Measurements from ENCODE around the gene STK16. TPM values are rescaled to one million over a fixed set of nuclear protein-coding genes. Genes with fewer than 3 reads are reported as not detected.

STK16 gene
- total and polyA plus RNA-seq, 2 of the 13 experiments (the other 11 are each of a cell fraction or from before 2014, with no cell fraction given) = 28.0 to 50.9 TPM

GRCh38 chr2:219245148-219245898 lies at the start of gene STK16, which contains the start of gene GLB1L (continued):
- TF ChIP-seq, protein P1, sequence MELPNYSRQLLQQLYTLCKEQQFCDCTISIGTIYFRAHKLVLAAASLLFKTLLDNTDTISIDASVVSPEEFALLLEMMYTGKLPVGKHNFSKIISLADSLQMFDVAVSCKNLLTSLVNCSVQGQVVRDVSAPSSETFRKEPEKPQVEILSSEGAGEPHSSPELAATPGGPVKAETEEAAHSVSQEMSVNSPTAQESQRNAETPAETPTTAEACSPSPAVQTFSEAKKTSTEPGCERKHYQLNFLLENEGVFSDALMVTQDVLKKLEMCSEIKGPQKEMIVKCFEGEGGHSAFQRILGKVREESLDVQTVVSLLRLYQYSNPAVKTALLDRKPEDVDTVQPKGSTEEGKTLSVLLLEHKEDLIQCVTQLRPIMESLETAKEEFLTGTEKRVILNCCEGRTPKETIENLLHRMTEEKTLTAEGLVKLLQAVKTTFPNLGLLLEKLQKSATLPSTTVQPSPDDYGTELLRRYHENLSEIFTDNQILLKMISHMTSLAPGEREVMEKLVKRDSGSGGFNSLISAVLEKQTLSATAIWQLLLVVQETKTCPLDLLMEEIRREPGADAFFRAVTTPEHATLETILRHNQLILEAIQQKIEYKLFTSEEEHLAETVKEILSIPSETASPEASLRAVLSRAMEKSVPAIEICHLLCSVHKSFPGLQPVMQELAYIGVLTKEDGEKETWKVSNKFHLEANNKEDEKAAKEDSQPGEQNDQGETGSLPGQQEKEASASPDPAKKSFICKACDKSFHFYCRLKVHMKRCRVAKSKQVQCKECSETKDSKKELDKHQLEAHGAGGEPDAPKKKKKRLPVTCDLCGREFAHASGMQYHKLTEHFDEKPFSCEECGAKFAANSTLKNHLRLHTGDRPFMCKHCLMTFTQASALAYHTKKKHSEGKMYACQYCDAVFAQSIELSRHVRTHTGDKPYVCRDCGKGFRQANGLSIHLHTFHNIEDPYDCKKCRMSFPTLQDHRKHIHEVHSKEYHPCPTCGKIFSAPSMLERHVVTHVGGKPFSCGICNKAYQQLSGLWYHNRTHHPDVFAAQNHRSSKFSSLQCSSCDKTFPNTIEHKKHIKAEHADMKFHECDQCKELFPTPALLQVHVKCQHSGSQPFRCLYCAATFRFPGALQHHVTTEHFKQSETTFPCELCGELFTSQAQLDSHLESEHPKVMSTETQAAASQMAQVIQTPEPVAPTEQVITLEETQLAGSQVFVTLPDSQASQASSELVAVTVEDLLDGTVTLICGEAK (IDR thresholded peaks at IDR 0.05) = peak; percentile 35
- TF ChIP-seq, protein P1 (CRISPR knock-in tag; IDR thresholded peaks at IDR 0.05) = peak; percentile 90
- no peak for TF ChIP-seq HMG20A (CRISPR knock-in tag; IDR thresholded peaks at IDR 0.05; ENCODE audit: borderline replicate concordance)
- peak; percentile 97 for TF ChIP-seq KLF6 (CRISPR knock-in tag; IDR thresholded peaks at IDR 0.05)
- peak; percentile 64; the same call in 1 of the 2 replicates for TF ChIP-seq ZNF143 (CRISPR knock-in tag; IDR thresholded peaks at IDR 0.05)
- TF ChIP-seq ZNF292 (CRISPR knock-in tag; IDR thresholded peaks at IDR 0.05; ENCODE audit: borderline replicate concordance, low read depth) = 0 out of 2 replicates have a peak, but pooled peaks have one; percentile 70
- TF ChIP-seq ZNF670 (CRISPR knock-in tag; IDR thresholded peaks at IDR 0.05; ENCODE audit: borderline replicate concordance) = peak; percentile 97
- peak; percentile 36 for TF ChIP-seq CBX1 (IDR thresholded peaks at IDR 0.05; ENCODE audit: low read depth)
- TF ChIP-seq ISL2 (CRISPR knock-in tag; IDR thresholded peaks at IDR 0.05) = peak; percentile 84
- no peak; the same call in 1 of the 2 replicates for TF ChIP-seq EEA1 (CRISPR knock-in tag; IDR thresholded peaks at IDR 0.05; ENCODE audit: borderline replicate concordance)
- TF ChIP-seq ZNF577 (CRISPR knock-in tag; IDR thresholded peaks at IDR 0.05; ENCODE audit: borderline replicate concordance, low read depth) = 0 out of 2 replicates have a peak, but pooled peaks have one; percentile 29
- TF ChIP-seq PHB2 (IDR thresholded peaks at IDR 0.05; ENCODE audit: partially characterized antibody) = no peak
- peak; percentile 99 for TF ChIP-seq RBFOX2 (IDR thresholded peaks at IDR 0.05; ENCODE audit: low read depth, low read length)
- peak; percentile 97 for TF ChIP-seq SPEN (CRISPR knock-in tag; IDR thresholded peaks at IDR 0.05; ENCODE audit: low read depth)
- peak; percentile 37; the same call in 1 of the 2 replicates for TF ChIP-seq ZNF446 (CRISPR knock-in tag; IDR thresholded peaks at IDR 0.05)
- TF ChIP-seq THAP7 (CRISPR knock-in tag; IDR thresholded peaks at IDR 0.05) = peak; percentile 87
- no peak for TF ChIP-seq REL (CRISPR knock-in tag; conservative IDR thresholded peaks at IDR 0.05)
- no peak; the same call in 1 of the 2 replicates for TF ChIP-seq ZNF766 (CRISPR knock-in tag; IDR thresholded peaks at IDR 0.05; ENCODE audit: borderline replicate concordance)
- peak; percentile 94 for TF ChIP-seq ZNF598 (CRISPR knock-in tag; IDR thresholded peaks at IDR 0.05; ENCODE audit: borderline replicate concordance)
- TF ChIP-seq PHF5A (CRISPR knock-in tag; IDR thresholded peaks at IDR 0.05; ENCODE audit: low read depth, unreplicated experiment) = peak; percentile 86
- TF ChIP-seq AGO2 (optimal IDR thresholded peaks at IDR 0.05; ENCODE audit: low read depth, low read length) = peak; percentile 86
